Caco-2 (cell line): ENCODE measurements around the gene RBM8A. TPM values are rescaled to one million over a fixed set of nuclear protein-coding genes. Genes with fewer than 3 reads are reported as not detected.

Source experiments
- BruUV-seq: library from RNA; stranded (reverse); fragments of 400-500 nt; replicated peaks from 2 replicates; lab custom pipeline; 2021; lab: Mats Ljungman, UMichigan
- CTCF ChIA-PET: fragments of 300-600 bp; sonication (Branson Sonifier 250); formaldehyde crosslinking; loops from one replicate; lab custom pipeline; 2022; ENCODE audit warnings: antibody characterized with exemption; lab: Charles Lee
- POLR2A ChIA-PET: fragments of 300-600 bp; sonication (Branson Sonifier 250); formaldehyde crosslinking; loops from one replicate; lab custom pipeline; 2022; ENCODE audit warnings: antibody characterized with exemption; lab: Charles Lee
- DNase-seq, 2 experiments: peaks; one replicate each; pipeline versions ENCODE4 v3.0.0 to v3.0.0-alpha.2; 2020 to 2022
- H3K27me3 ChIP-seq: replicated peaks from 2 replicates; pipeline ENCODE4 v1.6.0; 2011; ENCODE audit warnings: low read length; ENCODE audit not compliant: control insufficient read depth, insufficient read depth
- H3K36me3 ChIP-seq: 2 replicates; pipeline ENCODE4 v1.5.1; 2011; ENCODE audit warnings: low read length; ENCODE audit not compliant: control insufficient read depth, insufficient read depth
- H3K4me1 ChIP-seq: fragments of 250-450 bp; sonication (Bioruptor Pico); 2 replicates; pipeline ENCODE4 v1.5.1; 2020; ENCODE audit warnings: mild to moderate bottlenecking
- H3K4me3 ChIP-seq: 2 replicates; pipeline ENCODE4 v1.5.1; 2011; ENCODE audit warnings: low read depth, mild to moderate bottlenecking, control low read depth, low read length
- H3K9me3 ChIP-seq: fragments of 250-450 bp; sonication (Bioruptor Pico); 2 replicates; pipeline ENCODE4 v1.5.1; 2020; ENCODE audit warnings: mild to moderate bottlenecking, moderate library complexity
- H3K27ac Mint-ChIP-seq: one replicate; pipeline ENCODE4 v1.8.0; 2022; ENCODE audit warnings: mixed read lengths; ENCODE audit not compliant: unreplicated experiment
- H3K27me3 Mint-ChIP-seq: one replicate; pipeline ENCODE4 v1.8.0; 2022; ENCODE audit warnings: mixed read lengths; ENCODE audit not compliant: insufficient read depth, unreplicated experiment
- H3K36me3 Mint-ChIP-seq: one replicate; pipeline ENCODE4 v1.8.0; 2022; ENCODE audit warnings: mild to moderate bottlenecking, mixed read lengths; ENCODE audit not compliant: insufficient read depth, unreplicated experiment
- H3K4me1 Mint-ChIP-seq: one replicate; pipeline ENCODE4 v1.8.0; 2022; ENCODE audit warnings: low read depth, mixed read lengths; ENCODE audit not compliant: unreplicated experiment
- H3K4me3 Mint-ChIP-seq: one replicate; pipeline ENCODE4 v1.8.0; 2022; ENCODE audit warnings: mild to moderate bottlenecking, moderate library complexity, mixed read lengths; ENCODE audit not compliant: unreplicated experiment
- H3K9me3 Mint-ChIP-seq: one replicate; pipeline ENCODE4 v1.8.0; 2022; ENCODE audit warnings: mixed read lengths; ENCODE audit not compliant: unreplicated experiment
- intact Hi-C: fragments of 100-400 bp; cut with micrococcal nuclease; formaldehyde crosslinking; loops from one replicate; pipeline ENCODE4 v1.10.0; 2022; ENCODE audit not compliant: unreplicated experiment
- total RNA-seq: library from RNA; stranded (reverse); gene quantifications from 2 replicates; pipeline ENCODE4 v1.2.3, GENCODE V29; 2022
- TF ChIP-seq, protein P1 (sequence below), 2 experiments: fragments of 200-600 bp in 1 of 2; IDR thresholded peaks; 1 replicate in 1 of 2; 2 replicates in 1 of 2; pipeline versions ENCODE4 v1.5.1 to v1.8.0; 2011 to 2022; ENCODE audit warnings: antibody characterized with exemption in 1 of 2, control low read depth in 1 of 2, inconsistent platforms in 1 of 2, low read depth in 1 of 2, low read length in 1 of 2, mild to moderate bottlenecking in 1 of 2, moderate library complexity in 1 of 2; ENCODE audit not compliant: insufficient read depth in 1 of 2, severe bottlenecking in 1 of 2, unreplicated experiment in 1 of 2

The RBM8A gene
- total RNA-seq, 1 experiment from 2014 or later = 185 TPM

- peaks cover 8% of the 10 kb centered on the region for H3K4me1 ChIP-seq
- Mint-ChIP-seq H3K36me3 (no peaks in the 10 kb centered on the region), H3K9me3 (no peaks in the 10 kb centered on the region), H3K4me3 (peak within 1 kb of the TSS; percentile 76), H3K27ac (no peak within 1 kb of the TSS), H3K4me1 (peaks cover 10% of the 10 kb centered on the region), H3K27me3 (peaks cover 17% of the 10 kb centered on the region)
- H3K9me3 ChIP-seq = no peaks in the 10 kb centered on the region
- BruUV-seq = no TSS peak
- ChIA-PET POLR2A (interaction anchor here (0.6 to 0.7 kb wide), 2 partner anchors 26 to 62 kb away, joined by 3 read pairs; partner anchors contain the start of genes POLR3C and RNF115), CTCF (interaction anchor here (0.6 to 1.4 kb wide), 4 partner anchors 10 to 150 kb away, joined by 3 to 6 read pairs (median 4); partner anchors contain the start of genes NUDT17 and PIAS3)
- H3K27me3 ChIP-seq = 0 out of 2 replicates have a peak, but pooled peaks cover 2% of the 10 kb centered on the region
- H3K36me3 ChIP-seq = no peaks in the 10 kb centered on the region
- TF ChIP-seq, protein P1, sequence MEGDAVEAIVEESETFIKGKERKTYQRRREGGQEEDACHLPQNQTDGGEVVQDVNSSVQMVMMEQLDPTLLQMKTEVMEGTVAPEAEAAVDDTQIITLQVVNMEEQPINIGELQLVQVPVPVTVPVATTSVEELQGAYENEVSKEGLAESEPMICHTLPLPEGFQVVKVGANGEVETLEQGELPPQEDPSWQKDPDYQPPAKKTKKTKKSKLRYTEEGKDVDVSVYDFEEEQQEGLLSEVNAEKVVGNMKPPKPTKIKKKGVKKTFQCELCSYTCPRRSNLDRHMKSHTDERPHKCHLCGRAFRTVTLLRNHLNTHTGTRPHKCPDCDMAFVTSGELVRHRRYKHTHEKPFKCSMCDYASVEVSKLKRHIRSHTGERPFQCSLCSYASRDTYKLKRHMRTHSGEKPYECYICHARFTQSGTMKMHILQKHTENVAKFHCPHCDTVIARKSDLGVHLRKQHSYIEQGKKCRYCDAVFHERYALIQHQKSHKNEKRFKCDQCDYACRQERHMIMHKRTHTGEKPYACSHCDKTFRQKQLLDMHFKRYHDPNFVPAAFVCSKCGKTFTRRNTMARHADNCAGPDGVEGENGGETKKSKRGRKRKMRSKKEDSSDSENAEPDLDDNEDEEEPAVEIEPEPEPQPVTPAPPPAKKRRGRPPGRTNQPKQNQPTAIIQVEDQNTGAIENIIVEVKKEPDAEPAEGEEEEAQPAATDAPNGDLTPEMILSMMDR (IDR thresholded peaks at IDR 0.05; ENCODE audit: insufficient read depth in 1 of 2, low read depth in 1 of 2, low read length in 1 of 2, severe bottlenecking in 1 of 2, unreplicated experiment in 1 of 2) = no peak
- intact Hi-C loops = loop anchor here (2.0 kb wide), 1 partner anchor 27 kb away; the partner anchor contains the start of gene PIAS3
- peak within 1 kb of the TSS; percentile 70 for H3K4me3 ChIP-seq
- DNase-seq = peak; percentile 80 to 87
These were observed 41.5 kb downstream of the RBM8A start, which contains the start of gene ANKRD35 for GRCh38 chr1:145885738-145886287. Gene ANKRD35 (minus strand): TSS chr1:145885866. CDS start chr1:145885758, 108 bp downstream.

DNA sequence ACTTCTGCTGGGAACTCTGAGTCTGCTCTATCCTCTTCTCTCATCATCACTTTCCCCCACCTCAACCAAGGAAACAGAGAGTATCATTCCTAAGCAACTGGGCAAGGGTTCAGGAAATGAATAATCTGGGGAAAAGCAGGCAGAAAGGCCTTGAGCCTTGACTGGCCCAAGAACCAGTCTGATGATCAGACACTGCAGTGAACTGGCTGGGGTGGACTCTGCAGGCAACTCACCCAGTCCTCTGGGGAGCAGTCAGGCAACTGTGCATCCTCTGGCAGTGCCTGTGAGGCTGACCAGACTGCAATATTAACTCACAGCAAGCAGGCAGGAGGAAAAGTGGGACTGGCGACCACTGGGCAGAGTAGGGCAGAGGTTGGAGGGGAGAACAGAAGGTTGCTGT lies 42.6 kb downstream of the RBM8A start:
- Histone ChIP-seq H3K4me3 (no peak overlapping the region), H3K4me1 (peaks cover 8% of the 10 kb centered on the region), H3K36me3 (no peaks in the 10 kb centered on the region), H3K9me3 (no peaks in the 10 kb centered on the region), H3K27me3 (0 out of 2 replicates have a peak, but pooled peaks cover 2% of the 10 kb centered on the region)
- DNase-seq = no peak
- Mint-ChIP-seq H3K27ac (no peak overlapping the region), H3K27me3 (peaks cover 17% of the 10 kb centered on the region), H3K36me3 (no peaks in the 10 kb centered on the region), H3K4me3 (peak overlapping the region; percentile 76), H3K4me1 (peaks cover 10% of the 10 kb centered on the region), H3K9me3 (no peaks in the 10 kb centered on the region)
- ChIA-PET POLR2A (no interaction called here), CTCF (interaction anchor here (1.3 to 1.4 kb wide), 2 partner anchors 25 to 40 kb away, joined by 4 to 6 read pairs; partner anchors contain the start of genes NUDT17 and PIAS3)
- no TSS peak for BruUV-seq
- intact Hi-C loops = loop anchor here (2.0 kb wide), 1 partner anchor 26 kb away; the partner anchor contains the start of gene PIAS3
- TF ChIP-seq, protein P1 (IDR thresholded peaks at IDR 0.05; ENCODE audit: insufficient read depth in 1 of 2, low read depth in 1 of 2, low read length in 1 of 2, severe bottlenecking in 1 of 2, unreplicated experiment in 1 of 2) = no peak

- no peak for DNase-seq
- Histone ChIP-seq H3K4me1 (peaks cover 13% of the 10 kb centered on the region), H3K9me3 (no peaks in the 10 kb centered on the region), H3K4me3 (no peak overlapping the region), H3K27me3 (no peaks in the 10 kb centered on the region), H3K36me3 (no peaks in the 10 kb centered on the region)
- peaks cover 10% of the 10 kb centered on the region for H3K27me3 Mint-ChIP-seq
- intact Hi-C loops = loop anchor here (1.0 kb wide), 1 partner anchor 13 kb away; no protein-coding TSS in a partner anchor
- H3K4me1 Mint-ChIP-seq = peaks cover 11% of the 10 kb centered on the region
- ChIA-PET POLR2A (no interaction called here), CTCF (interaction anchor here (0.5 kb wide), 1 partner anchor 9 kb away, joined by 3 read pairs; no protein-coding TSS in a partner anchor)
- no peaks in the 10 kb centered on the region for H3K9me3 Mint-ChIP-seq
- H3K27ac Mint-ChIP-seq = peak overlapping the region; percentile 17
- no peak overlapping the region for H3K4me3 Mint-ChIP-seq
- no TSS peak for BruUV-seq
- TF ChIP-seq, protein P1 (IDR thresholded peaks at IDR 0.05; ENCODE audit: insufficient read depth in 1 of 2, low read depth in 1 of 2, low read length in 1 of 2, severe bottlenecking in 1 of 2, unreplicated experiment in 1 of 2) = no peak
- H3K36me3 Mint-ChIP-seq = no peaks in the 10 kb centered on the region
These were observed 47.5 kb downstream of the RBM8A start for GRCh38 chr1:145879775-145880174.
